Right kidney (tissue), 1 donor: ENCODE measurements around the gene MAN1B1.

ENCODE experiments used
- DNase-seq: peaks from one replicate; pipeline ENCODE4 v3.0.0-alpha.2; 2016

MAN1B1 gene

DNA sequence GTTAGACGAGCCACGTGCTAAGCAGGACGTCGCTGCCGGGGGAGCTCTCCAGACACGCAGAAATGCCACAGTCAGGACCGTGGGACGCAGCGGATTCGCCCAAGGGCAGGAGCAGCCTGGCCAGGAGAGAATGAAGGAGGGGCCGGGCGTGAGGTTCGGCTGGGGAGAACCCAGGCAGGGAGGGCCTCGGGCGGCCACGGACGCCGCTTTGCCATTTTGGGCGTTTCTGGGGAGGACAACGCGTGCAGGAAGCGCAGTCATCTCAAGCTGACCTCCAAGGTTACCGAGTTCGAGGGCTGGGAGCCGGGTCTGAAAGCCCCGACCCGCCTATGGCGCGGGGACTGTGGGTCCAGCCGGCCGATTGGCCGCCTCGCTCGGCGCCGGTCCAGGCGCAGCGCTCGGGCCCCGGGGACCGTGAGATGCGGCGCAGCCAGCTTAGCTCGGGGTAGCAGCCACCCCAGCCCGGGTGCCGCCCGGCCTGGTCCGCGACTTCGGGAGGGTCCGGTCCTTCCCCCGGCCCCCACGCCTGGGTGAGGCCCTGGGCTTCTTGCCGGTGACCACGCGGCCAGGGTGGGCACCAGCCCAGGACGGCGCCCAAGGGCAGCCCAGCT, 760 bp upstream of the MAN1B1 start:
- no peak for DNase-seq

- DNase-seq = no peak
Observed at GRCh38 chr9:137087409-137087925, 682 bp downstream of the MAN1B1 start.

DNA sequence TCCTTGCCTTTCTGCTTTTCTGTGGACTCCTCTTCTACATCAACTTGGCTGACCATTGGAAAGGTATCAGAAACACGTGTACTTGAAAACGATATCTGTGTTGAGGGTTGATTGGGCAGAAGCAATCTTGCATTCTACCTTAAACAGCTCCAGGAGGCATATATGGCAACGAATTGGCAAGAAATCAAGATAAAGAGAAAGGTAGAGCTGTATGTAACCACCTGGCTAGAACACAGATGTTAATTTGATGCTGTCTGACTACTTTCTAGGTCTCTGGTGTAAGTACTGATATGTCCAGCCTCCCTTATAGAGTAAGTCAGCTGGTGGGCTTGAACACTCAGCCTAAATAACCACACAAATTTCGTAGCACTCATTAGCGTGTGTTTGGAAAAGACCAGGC, 1.3 kb downstream of the MAN1B1 start:
- DNase-seq = no peak

DNA sequence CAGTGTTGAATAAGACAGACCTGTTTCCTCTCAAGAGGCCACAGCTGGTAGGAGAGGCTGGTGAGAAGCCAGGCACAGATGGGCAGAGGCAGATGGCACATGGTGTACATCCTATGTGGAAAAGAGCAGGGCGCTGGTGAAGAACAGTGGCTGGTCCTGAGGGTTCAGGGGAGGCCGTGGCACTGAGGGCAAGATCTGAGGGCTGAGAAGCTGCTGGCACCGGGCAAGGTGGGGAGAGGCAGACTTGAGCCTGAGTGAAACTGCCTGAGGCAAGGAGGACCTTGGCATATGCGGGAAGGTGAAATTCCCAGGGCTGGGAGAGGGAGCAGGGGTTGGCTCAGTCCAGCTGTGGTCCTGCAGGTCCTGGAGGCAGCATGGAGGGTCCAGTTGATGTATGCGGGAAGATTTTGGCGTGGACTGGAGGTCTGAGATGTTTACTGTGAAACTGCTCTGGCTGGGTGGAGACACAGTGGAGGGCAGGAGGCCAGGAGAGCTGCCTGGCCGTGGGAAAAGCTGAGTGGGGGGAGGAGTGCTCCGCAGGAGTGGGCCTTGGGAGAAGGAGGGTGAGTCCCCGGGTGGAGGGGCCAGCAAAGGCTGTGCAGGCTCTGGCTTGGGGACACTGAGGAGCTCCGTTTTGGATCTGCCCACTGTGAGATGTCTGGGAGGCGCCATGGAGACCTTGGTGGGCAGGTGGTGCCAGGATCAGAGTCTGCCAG, 2.6 kb downstream of the MAN1B1 start:
- DNase-seq = no peak

DNA sequence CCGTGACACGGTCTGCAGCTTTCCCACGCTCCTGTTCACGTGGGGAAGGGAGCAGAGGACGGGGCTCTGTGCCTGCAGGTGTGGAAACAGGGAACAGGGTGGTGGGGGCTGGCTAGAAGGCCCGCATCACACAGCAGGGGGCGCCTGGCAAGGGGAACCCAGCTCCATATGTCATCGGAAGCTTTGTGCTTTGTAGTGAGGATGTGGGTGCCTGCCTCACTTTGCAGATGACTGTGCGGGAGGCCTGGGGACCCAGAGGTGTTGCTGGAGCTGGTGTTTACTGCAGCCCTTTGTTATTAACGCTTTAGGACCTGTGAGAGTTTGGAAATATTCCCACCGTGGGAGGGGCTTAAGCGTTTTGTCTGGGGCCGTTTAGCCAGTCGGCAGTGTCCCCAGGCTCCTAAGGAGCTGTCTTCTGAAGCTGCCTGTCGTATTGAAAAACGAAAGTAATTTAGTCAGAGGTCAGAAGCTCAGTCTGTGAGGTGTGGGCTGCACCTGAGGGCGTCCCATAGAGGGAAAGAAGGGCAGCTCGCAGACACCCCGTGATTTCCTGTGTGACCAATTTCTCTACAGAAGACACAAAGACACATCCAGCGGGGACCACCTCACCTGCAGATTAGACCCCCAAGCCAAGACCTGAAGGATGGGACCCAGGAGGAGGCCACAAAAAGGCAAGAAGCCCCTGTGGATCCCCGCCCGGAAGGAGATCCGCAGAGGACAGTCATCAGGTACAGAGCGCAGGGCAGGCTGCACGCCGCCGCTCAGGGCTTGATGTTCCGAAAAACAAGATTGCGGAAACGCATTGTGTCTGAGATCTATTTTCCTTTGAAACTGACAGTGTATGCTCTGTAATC, 9.1 kb downstream of the MAN1B1 start:
- no peak for DNase-seq

GRCh38 chr9:137096785-137097546, 10.2 kb downstream of the MAN1B1 start:
- DNase-seq = no peak

GRCh38 chr9:137097761-137098462, 11.1 kb downstream of the MAN1B1 start:
- no peak for DNase-seq

- no peak for DNase-seq
Observed at GRCh38 chr9:137099231-137099630, 12.4 kb downstream of the MAN1B1 start.

GRCh38 chr9:137103206-137103999, 16.6 kb downstream of the MAN1B1 start:
- no peak for DNase-seq

DNA sequence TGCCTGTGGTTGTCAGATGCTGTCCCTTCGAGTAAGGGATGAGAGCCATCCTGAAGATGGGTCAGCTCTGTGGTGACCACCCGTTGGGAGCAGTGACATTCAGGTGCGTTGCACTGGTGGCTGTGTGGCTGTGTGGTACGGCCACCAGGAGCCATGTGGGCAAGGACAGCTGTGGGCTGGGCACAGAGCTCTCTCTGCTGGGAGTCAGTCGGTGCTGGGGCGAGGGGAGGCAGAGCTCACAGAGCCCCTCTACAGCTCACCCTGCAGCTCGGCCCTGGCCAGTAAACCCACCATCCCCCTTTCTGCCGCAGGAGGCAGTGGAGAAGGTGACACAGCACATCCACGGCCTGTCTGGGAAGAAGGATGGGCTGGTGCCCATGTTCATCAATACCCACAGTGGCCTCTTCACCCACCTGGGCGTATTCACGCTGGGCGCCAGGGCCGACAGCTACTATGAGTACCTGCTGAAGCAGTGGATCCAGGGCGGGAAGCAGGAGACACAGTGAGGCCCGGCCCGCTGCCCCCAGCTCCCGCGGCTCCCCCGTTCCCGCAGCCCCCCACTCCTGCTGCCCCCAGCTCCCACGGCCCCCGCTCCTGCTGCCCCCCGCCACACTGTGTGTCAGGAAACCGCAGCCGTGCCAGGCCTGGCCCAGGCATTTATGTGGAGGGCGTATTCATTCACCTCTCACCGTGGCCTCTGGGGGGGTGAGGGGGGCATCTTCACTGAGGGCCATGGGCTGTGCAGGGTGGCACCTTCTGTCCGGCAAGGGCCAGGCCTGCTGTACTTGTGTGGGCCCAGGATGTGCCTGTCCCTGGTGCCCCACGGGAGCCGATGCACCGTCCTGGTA, 19.3 kb downstream of the MAN1B1 start:
- DNase-seq = no peak

DNA sequence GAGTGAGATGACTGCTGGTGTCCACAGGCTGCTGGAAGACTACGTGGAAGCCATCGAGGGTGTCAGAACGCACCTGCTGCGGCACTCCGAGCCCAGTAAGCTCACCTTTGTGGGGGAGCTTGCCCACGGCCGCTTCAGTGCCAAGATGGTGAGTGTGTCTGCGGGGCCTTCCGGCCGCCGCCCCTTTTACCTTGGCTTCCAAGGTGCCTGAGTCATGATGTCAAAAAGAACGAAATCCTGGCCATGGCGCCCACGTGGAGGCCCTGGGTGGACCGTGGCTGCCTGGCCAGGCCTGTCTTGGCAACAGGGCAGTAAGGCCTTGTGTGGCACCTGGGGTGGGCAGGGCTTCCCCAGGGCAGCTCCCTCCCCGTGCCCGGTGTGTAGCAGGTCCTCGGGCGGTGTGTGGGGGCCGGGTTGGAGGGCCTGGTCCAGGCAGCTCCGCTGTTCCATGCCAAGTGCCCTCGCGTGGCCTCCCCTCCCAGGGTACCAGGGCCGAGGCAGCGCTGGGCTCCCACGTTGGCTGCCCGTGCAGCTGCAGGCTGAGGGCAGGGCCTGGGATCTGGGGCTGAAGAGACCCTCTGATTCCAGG, 20.0 kb downstream of the MAN1B1 start:
- DNase-seq = no peak

DNA sequence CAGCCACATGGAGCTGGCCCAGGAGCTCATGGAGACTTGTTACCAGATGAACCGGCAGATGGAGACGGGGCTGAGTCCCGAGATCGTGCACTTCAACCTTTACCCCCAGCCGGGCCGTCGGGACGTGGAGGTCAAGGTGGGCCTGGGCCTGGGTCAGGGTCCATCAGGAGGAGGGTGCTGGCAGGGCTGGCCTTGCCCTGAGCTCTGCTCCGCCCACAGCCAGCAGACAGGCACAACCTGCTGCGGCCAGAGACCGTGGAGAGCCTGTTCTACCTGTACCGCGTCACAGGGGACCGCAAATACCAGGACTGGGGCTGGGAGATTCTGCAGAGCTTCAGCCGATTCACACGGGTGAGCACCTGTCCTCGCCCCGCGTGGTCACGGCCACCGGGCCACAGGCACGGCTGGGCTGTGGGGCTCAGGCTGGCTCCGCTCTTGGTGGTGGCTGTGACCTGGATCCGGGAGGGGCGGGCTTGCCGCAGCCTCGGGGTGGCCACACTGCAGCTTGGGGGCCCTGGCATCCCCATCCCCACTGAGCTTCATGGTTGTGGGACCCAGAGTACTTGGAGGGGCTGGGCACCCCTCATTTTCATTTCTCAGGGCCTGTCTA, 20.6 kb downstream of the MAN1B1 start:
- DNase-seq = no peak

DNA sequence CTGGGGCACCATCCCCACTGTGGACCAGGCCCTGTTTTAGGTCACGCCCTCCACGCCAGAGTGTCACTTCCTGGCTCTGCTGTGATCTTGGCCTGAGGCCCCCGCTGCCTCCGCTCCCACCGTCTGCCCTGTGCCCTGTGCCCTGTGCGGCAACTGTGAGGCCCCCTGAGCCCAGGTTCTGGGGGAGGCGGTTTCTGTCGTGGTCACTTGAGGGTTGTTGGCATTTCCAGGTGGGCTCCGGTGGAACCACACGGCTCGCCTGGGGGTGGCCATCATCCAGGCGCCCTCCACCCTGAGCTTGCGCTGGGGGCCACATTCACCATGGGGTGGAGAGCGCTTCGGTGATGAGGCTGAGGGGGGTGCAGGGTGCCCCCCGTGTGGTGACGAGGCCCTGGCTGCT, 21.2 kb downstream of the MAN1B1 start:
- DNase-seq = no peak

DNA sequence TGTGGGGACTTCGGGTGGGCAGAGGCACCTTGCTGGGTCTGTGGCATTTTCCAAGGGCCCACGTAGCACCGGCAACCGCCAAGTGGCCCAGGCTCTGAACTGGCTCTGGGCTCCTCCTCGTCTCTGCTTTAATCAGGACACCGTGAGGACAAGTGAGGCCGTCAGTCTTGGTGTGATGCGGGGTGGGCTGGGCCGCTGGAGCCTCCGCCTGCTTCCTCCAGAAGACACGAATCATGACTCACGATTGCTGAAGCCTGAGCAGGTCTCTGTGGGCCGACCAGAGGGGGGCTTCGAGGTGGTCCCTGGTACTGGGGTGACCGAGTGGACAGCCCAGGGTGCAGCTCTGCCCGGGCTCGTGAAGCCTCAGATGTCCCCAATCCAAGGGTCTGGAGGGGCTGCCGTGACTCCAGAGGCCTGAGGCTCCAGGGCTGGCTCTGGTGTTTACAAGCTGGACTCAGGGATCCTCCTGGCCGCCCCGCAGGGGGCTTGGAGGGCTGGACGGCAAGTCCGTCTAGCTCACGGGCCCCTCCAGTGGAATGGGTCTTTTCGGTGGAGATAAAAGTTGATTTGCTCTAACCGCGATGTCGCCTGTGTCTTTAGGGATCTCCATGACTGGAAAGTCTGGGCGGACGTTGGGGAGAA, 21.9 kb downstream of the MAN1B1 start:
- DNase-seq = no peak

- DNase-seq = no peak
Observed at GRCh38 chr9:137109250-137110146, 22.7 kb downstream of the MAN1B1 start.

DNA sequence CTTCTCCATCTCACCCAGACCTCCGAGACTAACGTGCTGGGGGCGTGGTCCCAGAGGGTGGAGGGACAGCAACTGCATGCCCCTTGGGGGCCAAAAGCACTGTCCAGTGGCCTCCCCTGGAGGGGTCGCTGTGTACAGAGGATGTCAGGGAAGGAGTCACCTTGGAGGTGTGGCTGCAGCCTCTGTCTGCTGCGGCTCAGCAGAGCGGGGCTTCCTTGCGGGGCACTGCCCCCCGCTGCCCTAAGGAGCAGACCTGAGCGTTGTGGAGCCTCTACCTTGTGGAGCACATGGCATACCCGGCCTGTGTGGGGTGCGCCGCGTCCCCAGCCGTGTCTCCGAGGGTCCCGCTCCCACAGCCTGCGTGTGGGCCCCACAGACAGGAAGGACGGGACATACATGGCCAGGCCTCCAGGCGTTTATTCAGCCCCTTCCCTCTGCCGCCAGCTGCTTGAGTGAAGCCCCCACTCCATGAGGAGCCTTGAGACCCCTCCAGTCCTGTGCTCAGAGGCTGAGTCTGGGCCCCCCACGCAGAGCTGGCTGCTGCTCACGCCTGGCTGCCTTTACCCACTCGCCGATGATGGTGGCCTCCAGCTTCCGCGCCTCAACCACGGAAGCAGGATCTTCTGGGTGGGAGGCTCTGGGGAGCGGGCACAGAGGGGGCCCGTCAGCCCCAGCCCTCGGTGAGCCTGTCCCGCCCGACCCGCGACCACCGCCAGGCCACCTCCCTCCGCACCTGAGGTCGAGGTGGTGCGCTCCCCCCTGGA, 23.5 kb downstream of the MAN1B1 start:
- DNase-seq = no peak
